ENCODE measurements around the gene GIN1. TPM values are rescaled to one million over a fixed set of nuclear protein-coding genes. Genes with fewer than 3 reads are reported as not detected.

Gene GIN1
- total RNA-seq, 1 experiment from 2014 or later, result 5.6 TPM

DNA sequence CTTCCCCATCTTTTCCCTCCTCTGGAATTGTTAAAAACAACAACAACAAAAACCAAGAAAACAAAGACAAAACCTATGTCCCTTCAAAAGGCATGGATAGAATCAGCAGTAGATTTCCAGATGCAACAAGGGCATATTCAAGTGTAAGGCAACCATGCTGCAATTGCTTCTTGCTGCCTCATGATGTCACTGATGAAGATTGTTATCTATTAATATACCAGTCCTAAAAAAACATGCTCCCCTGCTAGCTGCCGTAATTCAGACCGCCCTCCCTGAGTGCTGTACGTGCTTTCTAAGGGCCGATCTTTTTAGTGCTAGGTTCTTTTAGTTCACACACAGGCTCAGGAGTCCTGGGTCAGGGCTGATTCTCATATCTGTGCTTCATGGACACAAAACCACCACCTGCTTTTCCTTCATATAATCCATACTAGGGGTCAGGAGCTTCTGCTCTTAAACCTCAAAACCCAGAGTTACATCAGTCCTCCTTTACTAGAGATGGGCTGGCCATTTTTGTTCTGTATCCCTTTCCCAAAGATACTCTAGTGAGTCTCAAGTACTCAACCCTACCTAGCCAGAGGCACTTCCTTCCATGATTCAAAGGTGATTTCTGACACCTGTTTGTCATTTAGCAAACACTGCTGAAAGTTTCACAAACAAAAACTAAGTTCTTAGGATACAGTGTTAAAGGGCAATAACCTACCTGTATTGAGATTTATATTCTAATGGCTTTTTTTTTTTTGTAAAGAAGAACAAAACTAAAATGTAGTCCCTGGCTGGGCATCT, 82.1 kb downstream of the GIN1 start:
- no peak for DNase-seq (ENCODE audit: low read depth)

DNA sequence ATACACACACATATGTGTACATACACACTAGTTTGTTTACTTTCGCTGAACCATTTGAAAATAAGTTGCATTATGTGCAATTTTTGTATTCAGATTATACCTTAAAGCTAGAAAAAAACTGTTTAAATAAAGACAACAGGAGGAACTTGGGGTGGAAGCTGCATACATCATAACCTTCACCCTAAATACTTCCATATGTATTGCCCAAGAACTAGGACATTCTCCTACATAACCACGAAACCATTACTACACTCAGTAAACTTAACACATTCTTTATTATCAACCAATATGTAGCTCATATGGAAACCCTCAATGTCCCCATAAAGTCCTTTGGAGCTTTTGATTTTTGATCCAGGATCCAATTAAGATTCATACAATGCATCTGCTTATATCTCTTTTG, 83.3 kb downstream of the GIN1 start:
- no peak for DNase-seq (ENCODE audit: low read depth)

Other genes starting within 250 kb of the GIN1 start
- gene PPIP5K2, start 163 bp upstream of the GIN1 start, total RNA-seq (2014; rRNA removed), result 49.2 and 50.0 TPM in 2 replicates
- gene MACIR, start 138.6 kb upstream of the GIN1 start, total RNA-seq (2014; rRNA removed), result 11.6 and 15.3 TPM in 2 replicates

All from LHCN-M2 (cell line).